Measurements from ENCODE around the gene MED13L.
"Not testable (repeated sequence)": the region's sequence is repeated elsewhere in the genome, so short reads cannot be mapped to it uniquely, and the experiment has no call there.

GRCh38 chr12:115976829-115977228 lies 300.7 kb downstream of the MED13L start:
- TF ChIP-seq CTCF, POLR2A (IDR thresholded peaks at IDR 0.05): not testable (repeated sequence)
